Activated T-helper 9 cell treated with anti-CD3 and anti-CD28 coated beads, Interleukin-2, amount 50 U/mL, for 16 hours (primary cell): ENCODE results near the gene CUX1.
"Not testable (repeated sequence)": the region's sequence is repeated elsewhere in the genome, so short reads cannot be mapped to it uniquely, and the experiment has no call there.

Experiments
- DNase-seq: peaks from one replicate; pipeline ENCODE4 v3.0.0-alpha.2; 2020; ENCODE audit warnings: low read depth

Gene CUX1, protein sequence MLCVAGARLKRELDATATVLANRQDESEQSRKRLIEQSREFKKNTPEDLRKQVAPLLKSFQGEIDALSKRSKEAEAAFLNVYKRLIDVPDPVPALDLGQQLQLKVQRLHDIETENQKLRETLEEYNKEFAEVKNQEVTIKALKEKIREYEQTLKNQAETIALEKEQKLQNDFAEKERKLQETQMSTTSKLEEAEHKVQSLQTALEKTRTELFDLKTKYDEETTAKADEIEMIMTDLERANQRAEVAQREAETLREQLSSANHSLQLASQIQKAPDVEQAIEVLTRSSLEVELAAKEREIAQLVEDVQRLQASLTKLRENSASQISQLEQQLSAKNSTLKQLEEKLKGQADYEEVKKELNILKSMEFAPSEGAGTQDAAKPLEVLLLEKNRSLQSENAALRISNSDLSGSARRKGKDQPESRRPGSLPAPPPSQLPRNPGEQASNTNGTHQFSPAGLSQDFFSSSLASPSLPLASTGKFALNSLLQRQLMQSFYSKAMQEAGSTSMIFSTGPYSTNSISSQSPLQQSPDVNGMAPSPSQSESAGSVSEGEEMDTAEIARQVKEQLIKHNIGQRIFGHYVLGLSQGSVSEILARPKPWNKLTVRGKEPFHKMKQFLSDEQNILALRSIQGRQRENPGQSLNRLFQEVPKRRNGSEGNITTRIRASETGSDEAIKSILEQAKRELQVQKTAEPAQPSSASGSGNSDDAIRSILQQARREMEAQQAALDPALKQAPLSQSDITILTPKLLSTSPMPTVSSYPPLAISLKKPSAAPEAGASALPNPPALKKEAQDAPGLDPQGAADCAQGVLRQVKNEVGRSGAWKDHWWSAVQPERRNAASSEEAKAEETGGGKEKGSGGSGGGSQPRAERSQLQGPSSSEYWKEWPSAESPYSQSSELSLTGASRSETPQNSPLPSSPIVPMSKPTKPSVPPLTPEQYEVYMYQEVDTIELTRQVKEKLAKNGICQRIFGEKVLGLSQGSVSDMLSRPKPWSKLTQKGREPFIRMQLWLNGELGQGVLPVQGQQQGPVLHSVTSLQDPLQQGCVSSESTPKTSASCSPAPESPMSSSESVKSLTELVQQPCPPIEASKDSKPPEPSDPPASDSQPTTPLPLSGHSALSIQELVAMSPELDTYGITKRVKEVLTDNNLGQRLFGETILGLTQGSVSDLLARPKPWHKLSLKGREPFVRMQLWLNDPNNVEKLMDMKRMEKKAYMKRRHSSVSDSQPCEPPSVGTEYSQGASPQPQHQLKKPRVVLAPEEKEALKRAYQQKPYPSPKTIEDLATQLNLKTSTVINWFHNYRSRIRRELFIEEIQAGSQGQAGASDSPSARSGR (N-terminal part only)

GRCh38 chr7:101817471-101818286 lies at the start of gene CUX1:
Gene CUX1, plus strand, starts transcription at chr7:101817626. Its CDS starts 14 bp downstream, at chr7:101817640.
- peak; percentile 3 for DNase-seq

DNA sequence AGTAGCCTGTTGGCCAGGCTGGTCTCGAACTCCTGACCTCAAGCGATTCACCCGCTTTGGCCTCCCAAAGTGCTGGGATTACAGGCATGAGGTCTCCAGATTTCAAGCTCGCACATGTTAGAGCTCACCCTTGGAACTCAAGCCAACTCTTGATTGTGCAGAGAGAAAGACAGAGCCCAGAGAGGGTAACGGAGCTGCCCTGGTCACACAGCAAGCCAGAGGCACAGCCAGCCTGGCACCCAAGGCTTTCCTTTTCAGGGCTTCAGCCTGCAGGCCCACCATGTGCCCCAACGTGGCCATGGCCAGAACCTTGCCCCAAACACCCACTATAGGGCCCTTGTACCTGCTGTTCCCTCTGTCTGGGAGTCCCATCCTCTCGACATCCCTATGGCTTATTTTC lies 49.1 kb upstream of the CUX1 start:
- DNase-seq, result no peak

- DNase-seq, result no peak
Measured at GRCh38 chr7:101770466-101770865, 47.0 kb upstream of the CUX1 start.

DNA sequence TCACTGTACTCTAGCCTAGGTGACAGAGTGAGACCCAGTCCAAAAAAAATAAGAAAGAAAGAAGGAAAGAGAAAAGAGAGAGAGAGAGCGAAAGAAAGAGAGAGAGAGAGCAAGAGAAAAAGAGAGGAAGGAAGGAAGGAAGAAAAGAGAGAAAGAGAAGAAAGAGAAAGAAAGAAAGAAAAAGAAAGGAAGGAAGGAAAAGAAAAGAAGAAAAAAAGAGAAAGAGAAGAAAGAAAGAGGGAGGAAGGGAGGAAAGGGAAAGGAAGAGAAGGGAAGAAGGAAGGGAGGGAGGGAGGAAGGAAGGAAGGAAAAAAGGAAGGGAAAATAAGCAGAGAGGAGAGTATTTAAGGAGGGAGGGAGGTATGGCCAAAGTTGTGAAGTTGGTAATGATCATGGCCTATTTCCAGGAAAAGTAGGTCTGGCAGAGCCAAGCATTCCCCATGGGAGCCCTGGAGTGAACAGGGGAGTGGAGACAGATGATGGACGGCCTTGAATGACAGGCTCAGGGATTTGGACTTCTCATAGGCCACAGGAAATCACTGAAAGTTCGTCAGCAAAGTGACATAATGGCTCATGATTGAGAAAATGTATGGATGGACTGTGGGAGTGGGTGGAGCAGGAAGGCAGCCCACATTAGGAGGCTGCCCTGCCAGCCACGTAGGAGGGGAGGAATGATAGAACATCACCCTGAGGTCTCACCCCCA lies 44.8 kb upstream of the CUX1 start:
- no peak for DNase-seq

DNA sequence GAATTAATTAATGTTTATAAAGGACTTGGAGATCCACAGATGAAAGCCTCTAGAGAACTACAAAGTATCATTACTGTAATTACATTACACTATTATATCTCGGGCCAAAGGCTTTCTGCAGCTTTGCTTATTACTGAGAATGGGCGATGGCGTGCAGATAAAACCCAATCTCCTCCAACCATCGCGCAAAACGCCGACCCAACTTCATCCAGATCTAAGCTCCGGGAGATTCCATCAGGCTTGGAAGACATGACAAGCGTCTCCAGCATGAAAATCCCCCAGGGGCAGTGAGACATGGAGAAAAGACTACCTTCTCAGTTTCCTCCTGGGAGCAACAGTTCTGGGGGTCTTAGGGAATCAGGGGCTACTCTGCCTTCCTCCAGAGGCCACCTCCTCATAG lies 42.2 kb upstream of the CUX1 start:
- DNase-seq, result no peak

GRCh38 chr7:101778026-101778580 lies 39.3 kb upstream of the CUX1 start:
- DNase-seq, result no peak

DNA sequence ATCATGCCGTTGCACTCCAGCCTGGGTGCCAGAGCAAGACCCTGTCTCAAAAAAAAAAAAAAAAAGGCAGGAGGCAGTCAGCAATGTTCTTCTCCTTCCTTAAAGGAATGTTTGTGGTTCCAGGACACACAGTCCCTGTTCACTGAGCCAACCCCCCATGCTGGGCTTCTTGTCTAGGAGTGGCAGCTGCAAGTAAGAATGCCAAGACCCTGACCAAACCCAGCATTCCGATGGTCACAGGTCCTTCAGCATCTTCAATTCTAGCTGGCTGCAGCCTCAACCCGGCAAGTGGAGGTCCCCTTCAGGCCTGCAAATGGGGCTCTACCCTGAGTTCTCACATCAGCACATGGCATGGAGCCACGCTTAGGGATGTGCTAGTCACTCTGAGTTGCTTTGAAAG lies 38.2 kb upstream of the CUX1 start:
- DNase-seq, result no peak

DNA sequence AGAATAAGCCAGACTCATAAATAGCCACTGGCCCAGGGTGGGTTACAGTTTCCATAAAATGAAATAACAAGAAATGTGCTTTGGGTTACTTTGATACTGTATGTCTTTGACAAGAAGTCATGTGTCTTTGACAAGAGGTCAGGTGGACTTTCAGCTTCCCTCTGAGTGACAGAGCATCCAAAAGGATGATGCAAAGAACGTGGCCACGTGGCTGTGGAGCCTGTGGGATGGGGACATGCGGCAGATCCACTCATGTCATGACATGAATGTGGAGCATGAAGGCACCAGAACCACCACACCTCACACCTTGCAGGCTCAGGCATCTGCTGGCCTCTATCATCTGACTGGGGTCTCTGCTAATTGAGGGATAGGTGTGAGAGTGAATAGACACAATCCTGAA lies 37.1 kb upstream of the CUX1 start:
- DNase-seq, result no peak

DNA sequence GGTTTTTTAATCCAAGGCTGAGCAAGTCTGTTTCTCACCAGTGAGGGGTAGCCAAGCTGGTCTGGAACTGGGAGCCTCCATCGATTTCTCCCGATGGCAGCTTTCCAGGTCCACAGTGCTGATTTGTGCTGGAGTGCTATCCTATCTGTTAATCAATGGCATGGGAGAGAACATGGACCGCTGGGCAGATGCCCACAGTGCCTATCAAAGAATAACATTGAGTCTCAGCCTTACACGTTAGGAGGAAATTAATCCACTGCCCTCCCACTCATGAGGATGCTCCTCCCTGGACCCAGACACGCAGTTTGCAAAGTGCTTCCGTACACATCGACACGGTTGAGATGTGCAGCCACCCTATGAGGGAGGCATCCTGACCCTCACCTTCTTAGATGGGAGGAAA lies 36.0 kb upstream of the CUX1 start:
- no peak for DNase-seq

DNA sequence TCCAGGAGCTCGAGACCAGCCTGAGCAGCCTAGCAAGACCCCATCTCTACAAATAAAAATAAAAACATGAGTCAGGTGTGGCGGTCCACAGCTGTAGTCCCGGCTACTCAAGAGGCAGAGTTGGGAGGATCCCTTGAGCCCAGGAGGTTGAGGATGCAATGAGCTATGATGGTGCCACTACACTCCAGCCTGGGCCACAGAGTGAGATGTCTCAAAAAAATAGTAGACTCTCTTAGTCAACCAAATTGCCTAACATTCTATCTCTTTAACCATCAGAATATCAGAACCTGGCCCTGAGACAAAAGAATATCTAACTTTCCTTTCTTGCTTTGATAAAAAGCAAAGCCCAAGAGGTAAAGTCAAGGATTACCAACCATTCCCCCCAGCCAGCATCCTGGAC lies 35.0 kb upstream of the CUX1 start:
- no peak for DNase-seq

DNA sequence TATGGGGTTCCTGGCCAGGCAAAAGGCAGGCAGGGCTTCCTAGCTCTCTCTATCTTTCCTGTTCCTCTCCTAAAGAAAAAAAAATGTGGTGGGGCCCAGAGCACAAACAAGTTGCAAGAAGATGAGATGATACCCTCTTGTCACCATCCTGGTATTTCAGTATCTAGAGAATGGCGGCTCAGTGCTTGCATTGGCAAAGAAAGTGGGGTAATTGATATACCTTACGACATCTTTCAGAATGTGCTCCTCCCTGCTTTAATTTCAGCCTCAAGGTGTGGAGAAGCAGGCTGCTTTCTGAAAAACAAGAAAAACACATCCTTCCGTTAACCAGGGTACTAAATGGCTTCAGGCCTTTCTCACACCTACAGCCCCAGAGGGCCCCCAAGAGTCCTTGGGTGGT lies 34.5 kb upstream of the CUX1 start:
- DNase-seq, result no peak

- DNase-seq, result no peak
Measured at GRCh38 chr7:101783381-101784181, 33.8 kb upstream of the CUX1 start.

DNA sequence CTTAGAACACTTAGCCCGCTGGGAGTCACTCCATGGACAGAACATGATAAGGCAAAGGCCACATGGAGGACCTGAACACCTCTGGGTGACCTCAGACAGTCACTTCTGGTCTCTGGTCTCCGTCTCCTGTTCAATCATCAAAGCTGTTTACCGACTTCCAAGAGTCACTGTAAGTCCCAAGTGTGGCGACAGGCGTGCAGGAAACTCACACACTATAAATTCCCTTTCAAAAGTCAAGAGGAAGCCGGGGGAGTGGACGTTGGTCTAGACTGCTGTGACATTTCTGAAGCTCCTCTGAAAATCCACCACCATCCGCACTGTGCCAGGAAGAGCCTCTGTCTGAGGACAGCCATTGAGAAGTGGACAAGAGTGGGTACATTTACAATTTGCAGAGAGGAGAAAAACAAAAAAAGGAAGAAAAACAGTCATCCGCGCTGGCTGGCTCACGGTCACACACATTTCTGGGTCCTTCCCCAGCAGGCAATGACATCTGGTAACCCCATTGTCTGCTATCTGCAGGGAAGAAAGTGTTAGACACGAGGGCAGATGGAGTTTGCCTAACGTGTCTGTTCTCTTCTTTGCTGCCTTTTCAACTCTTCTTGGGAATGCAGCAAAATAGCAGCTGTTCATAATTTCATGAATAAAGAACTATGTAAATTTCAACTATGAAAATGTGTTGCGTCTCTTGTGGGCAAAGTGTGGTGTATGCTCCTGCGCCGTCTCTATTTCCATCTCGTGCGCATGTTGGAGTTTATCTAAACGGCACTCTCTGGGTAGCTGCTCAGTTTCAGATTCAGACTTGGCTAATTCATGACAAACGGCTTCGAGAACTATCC lies 32.9 kb upstream of the CUX1 start:
- DNase-seq, result no peak

GRCh38 chr7:101787864-101788263 lies 29.6 kb upstream of the CUX1 start:
- DNase-seq, result no peak

GRCh38 chr7:101788517-101788916 lies 28.9 kb upstream of the CUX1 start:
- DNase-seq, result no peak

DNA sequence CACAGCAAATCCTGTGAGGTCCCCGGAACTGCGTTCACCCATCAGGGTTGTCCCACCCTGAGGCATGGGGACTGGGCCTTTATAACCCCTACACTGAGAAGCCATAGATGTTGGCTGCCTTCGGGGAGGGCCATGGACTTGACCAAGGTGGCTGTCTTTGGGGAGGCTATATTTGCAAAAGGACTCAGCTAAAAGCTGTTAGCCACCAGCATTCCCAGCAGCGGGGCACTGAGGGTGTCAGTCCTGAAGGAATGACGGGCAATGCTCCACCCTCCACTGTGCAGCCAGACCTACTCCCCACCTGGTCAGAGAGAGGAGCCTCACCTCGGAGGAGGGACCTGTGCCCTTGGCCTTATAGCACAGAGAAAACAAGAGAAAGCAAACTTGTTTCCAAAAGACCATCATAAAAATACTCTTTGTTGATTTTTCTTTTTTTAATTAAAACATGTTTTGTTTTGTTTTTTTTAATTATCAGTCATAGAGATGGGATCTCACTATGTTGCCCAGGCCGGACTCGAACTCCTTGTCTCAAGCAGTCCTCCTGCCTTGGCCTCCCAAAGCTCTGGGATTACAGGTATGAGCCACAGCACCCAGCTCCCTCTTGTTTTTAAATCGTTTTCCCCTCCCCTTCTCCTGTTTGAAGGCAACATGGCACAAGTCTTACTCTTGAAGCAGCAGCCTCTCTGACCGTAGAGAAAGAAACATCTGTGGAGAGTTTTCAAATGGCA lies 26.7 kb upstream of the CUX1 start:
- no peak for DNase-seq

DNA sequence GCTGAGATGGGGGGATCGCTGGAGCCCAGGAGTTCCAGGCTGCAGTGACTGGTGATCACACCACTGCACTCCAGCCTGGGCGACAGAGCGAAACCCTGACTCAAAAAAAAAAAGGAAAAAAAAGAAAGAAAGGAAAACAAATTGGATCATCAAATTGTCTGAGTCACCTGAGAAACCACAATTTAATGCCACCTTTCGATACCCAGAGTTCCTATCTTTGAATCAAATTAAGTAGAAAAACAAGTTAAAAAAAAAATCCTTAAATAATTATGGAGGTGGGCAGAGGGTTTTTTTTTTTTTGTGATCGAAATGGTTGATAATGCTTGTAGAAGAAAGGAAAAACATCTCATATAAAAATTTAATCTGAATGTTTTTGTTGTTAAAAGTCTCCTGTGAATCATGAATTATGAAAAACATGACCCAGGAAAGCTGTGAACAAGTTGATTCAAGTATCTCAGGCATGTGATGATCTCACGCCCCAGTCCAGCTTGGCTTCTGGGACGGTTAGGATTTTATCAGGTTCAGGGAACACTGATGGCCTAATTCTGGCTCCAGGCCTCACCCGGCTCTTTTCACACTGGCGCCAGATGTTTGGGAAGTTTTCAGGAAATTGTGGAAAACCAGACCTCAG lies 25.3 kb upstream of the CUX1 start:
- no peak for DNase-seq

DNA sequence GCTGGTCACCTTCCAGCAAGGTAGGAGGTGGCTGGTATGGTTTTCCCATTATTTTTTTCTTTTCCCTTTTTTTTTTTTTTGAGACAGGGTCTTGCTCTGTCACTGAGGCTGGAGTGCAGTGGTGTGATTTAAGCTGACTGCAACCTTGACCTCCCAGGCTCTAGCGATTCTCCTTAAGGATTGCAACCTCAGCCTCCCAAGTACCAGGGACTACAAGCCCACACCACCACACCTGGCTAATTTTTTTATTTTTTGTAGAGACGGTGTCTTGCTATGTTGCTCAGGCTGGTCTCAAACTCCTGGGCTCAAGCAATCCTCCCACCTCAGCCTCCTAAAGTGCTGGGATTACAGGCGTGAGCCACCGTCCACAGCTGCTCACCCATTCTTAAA lies 24.7 kb upstream of the CUX1 start:
- not testable (repeated sequence) for DNase-seq
